Epithelial cell of esophagus (primary cell): ENCODE results near the gene MED27.
"Not testable (repeated sequence)": the region's sequence is repeated elsewhere in the genome, so short reads cannot be mapped to it uniquely, and the experiment has no call there.

Experiments
- DNase-seq: peaks from one replicate; pipeline ENCODE4 v3.0.0; 2010; ENCODE audit warnings: low read depth
- H3K4me3 ChIP-seq: 2 replicates; pipeline ENCODE4 v1.5.1; 2011; ENCODE audit warnings: mild to moderate bottlenecking, low read length, control low read depth
- CTCF ChIP-seq: IDR thresholded peaks from 2 replicates; pipeline ENCODE4 v1.5.1; 2011; ENCODE audit warnings: low read depth, mild to moderate bottlenecking, low read length, control low read depth, inconsistent platforms; ENCODE audit not compliant: insufficient read depth; ENCODE audit errors: missing control alignments

MED27 gene

GRCh38 chr9:132066511-132066910 is 13.2 kb downstream of the MED27 start:
- H3K4me3 ChIP-seq: no peak overlapping the region
- no peak for TF ChIP-seq CTCF
- no peak for DNase-seq

GRCh38 chr9:132066057-132066456 is 13.6 kb downstream of the MED27 start:
- no peak for TF ChIP-seq CTCF

GRCh38 chr9:132063281-132063680 is 16.4 kb downstream of the MED27 start:
- H3K4me3 ChIP-seq: no peak overlapping the region
- TF ChIP-seq CTCF: no peak
- DNase-seq: no peak

More at GRCh38 chr9:132066057-132066456, 13.6 kb downstream of the MED27 start:
- DNase-seq: no peak
- H3K4me3 ChIP-seq: no peak overlapping the region

- no peak for TF ChIP-seq CTCF
- DNase-seq: no peak
- no peak overlapping the region for H3K4me3 ChIP-seq
These were observed 16.9 kb downstream of the MED27 start for GRCh38 chr9:132062806-132063205.

- DNase-seq: no peak
- no peak overlapping the region for H3K4me3 ChIP-seq
- TF ChIP-seq CTCF: no peak
These were observed 18.1 kb downstream of the MED27 start for GRCh38 chr9:132061526-132061925.

GRCh38 chr9:132059361-132059760 is 20.3 kb downstream of the MED27 start:
- no peak for DNase-seq
- no peak for TF ChIP-seq CTCF
- H3K4me3 ChIP-seq: no peak overlapping the region

- not testable (repeated sequence) for DNase-seq, H3K4me3 ChIP-seq
These were observed 21.4 kb downstream of the MED27 start for GRCh38 chr9:132058226-132058625.
